ENCODE measurements around the gene FBXO39.
A peak's percentile ranks its signal among the peaks of the same experiment; 100 is the strongest.

Gene FBXO39

DNA sequence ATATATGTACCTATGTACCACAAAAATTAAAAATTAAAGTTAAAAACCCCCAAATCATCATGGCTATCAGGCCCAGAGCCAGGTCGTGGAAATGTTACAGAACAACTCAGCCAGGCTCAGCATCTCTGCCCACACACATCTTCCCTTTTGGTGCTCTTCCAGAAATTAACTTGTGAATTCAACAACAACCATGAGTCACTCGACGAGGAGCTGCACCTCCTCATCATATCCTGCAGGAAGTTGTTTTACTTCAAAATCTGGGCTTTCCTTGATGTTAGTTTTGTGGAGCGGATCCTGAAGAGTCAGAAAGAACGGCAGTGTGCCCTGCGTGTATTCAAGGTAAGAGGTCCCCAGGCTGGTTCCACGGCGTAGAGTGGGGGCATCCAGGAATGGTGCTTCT, 10.6 kb downstream of the FBXO39 start:
- in situ Hi-C loops (cut with HindIII; ENCODE audit: low sequenced_read_pairs): no loop called here
- peak; percentile 34 for DNase-seq (ENCODE audit: low read depth)
- no peak overlapping the region for H3K4me3 ChIP-seq (ENCODE audit: low read depth, low read length)
- no peak for TF ChIP-seq CTCF (IDR thresholded peaks at IDR 0.05; ENCODE audit: low read depth, low read length, missing control alignments)

DNA sequence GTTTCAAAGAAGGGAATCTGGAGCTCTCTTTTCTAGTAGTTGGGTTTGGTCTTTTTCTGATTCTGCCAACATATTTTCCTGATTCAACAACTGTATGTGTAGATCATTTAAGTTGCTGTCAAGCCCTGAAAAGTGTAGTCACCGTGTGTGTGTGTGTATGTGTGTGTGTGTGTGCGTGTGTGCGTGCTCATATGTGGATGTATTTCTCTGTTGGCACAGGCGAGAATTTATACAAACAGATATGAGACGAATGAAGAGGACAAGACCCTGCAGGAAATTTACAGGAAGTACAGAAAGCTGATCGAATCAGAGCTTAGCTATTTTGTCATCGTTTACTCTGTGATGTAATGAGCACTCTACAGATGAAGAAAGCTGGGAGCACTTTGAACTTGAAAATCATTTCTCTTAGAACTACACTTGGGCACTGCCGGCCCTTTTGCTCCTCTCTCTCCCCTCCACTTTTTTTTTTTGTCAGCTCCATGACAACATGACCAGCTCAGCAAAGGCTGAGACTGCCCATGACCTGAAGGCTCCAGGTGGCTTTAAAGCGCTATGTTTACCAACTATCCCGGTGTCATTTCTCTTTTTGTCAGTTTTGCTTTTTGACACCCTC, 11.2 kb downstream of the FBXO39 start:
- no peak for TF ChIP-seq CTCF (IDR thresholded peaks at IDR 0.05; ENCODE audit: low read depth, low read length, missing control alignments)
- in situ Hi-C loops (cut with HindIII; ENCODE audit: low sequenced_read_pairs): no loop called here
- H3K4me3 ChIP-seq (ENCODE audit: low read depth, low read length): no peak overlapping the region
- DNase-seq (ENCODE audit: low read depth): no peak

DNA sequence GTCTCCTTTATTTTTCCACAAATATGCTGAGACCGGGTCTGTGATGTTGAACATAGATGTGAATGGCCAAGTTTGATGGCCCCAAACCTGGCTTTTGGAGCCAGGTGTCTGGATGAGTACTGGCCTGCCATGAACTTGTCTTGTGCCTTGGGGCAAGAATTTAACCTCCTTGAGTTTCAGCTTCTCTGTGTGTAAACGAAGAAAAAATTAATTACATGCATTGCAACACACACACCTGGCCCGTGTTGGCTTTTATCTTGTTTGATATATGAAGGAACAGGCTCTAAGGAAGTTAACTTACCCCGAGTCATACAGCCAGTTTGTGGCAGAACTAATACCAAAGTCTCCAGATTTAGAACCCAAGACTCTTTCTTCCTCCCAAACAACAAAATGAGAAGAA, 13.1 kb downstream of the FBXO39 start:
- DNase-seq (ENCODE audit: low read depth): no peak
- no peak for TF ChIP-seq CTCF (IDR thresholded peaks at IDR 0.05; ENCODE audit: low read depth, low read length, missing control alignments)
- in situ Hi-C loops (cut with HindIII; ENCODE audit: low sequenced_read_pairs): no loop called here
- no peak overlapping the region for H3K4me3 ChIP-seq (ENCODE audit: low read depth, low read length)

GRCh38 chr17:6793748-6794493, 17.9 kb downstream of the FBXO39 start:
- no peak for DNase-seq (ENCODE audit: low read depth)
- in situ Hi-C loops (cut with HindIII; ENCODE audit: low sequenced_read_pairs): no loop called here
- no peak overlapping the region for H3K4me3 ChIP-seq (ENCODE audit: low read depth, low read length)
- no peak for TF ChIP-seq CTCF (IDR thresholded peaks at IDR 0.05; ENCODE audit: low read depth, low read length, missing control alignments)

DNA sequence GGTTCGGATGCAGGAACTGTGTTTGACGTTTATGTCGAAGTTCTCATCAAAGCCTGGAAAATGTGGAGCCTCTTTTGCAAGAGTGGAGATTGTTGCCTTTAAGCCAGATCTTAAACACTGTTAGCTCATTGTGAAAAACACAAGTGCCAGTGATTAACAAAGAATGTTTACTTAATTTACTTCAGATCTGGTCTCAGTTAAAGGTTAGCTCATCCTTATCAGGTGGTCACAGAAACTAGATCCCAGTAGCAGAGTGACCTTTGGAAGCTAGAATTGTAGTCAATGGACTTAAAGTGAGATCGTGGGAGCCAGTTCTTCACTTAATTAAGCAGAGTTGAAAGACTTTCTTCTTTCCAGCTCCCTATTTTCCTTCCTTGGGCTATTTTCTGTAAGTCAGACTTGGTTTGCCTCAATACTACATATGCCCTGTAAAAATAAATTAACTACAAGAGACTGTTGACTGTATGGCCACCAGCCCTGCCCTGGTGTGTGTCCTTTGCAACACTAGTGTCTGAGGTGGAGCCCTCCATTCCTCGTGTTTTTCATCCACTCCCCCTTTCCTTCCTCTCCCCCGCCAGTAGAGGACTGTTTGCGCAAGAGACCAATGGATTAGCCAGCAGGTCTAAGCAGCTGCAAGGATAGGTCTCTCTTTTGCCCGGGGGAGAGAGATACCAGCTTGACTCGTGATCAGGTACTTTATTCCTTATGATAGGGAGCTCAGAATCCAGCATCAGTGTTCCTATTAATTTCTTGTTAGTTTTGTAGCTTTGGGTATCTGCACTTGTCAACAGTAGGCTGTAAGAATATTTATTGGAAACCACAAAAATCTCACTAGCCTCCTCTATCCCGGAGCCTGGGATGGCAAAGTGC, 20.2 kb downstream of the FBXO39 start:
- TF ChIP-seq CTCF (IDR thresholded peaks at IDR 0.05; ENCODE audit: low read depth, low read length, missing control alignments): no peak
- no peak for DNase-seq (ENCODE audit: low read depth)
- no peak overlapping the region for H3K4me3 ChIP-seq (ENCODE audit: low read depth, low read length)
- in situ Hi-C loops (cut with HindIII; ENCODE audit: low sequenced_read_pairs): no loop called here

DNA sequence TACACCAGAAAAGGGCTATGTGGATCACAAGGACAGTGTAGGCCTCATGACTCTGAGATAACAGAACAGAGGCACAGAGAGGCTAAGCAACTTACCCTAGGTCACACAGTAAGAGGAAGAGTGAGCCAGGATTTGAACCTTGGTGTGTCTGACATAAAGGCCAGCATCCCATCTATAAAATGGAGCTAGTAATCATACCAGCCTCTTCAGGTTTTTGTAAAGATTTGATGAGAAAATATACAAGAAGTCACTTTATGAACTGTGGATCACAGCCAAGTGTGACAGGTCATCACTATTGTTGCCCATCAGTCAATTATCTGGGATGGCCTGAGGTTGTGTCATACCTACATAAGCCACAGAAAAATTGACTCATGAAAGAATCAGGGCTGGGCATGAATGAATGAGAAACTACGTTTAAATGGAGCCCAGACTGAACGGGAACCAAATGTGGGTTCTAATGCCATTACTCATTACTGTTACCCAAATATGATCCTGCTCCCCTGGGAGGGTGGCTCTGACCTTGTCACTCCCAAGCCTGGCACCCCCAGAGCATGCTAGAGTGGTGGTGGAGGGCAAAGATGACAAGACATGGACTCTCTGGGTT, 21.0 kb downstream of the FBXO39 start:
- no peak for TF ChIP-seq CTCF (IDR thresholded peaks at IDR 0.05; ENCODE audit: low read depth, low read length, missing control alignments)
- in situ Hi-C loops (cut with HindIII; ENCODE audit: low sequenced_read_pairs): no loop called here
- DNase-seq (ENCODE audit: low read depth): no peak
- no peak overlapping the region for H3K4me3 ChIP-seq (ENCODE audit: low read depth, low read length)

Measured in astrocyte of the cerebellum (primary cell).